Small intestine (tissue), 7 donors: Measurements from ENCODE around the gene JPT1. TPM values are rescaled to one million over a fixed set of nuclear protein-coding genes. Genes with fewer than 3 reads are reported as not detected.
A peak's percentile ranks its signal among the peaks of the same experiment; 100 is the strongest.
"Not testable (repeated sequence)": the region's sequence is repeated elsewhere in the genome, so short reads cannot be mapped to it uniquely, and the experiment has no call there.

Experiments used
- DNase-seq, 2 donors: peaks; one replicate each; pipeline versions ENCODE4 v3.0.0 to v3.0.0-alpha.2; 2013
- FAIRE-seq: peaks from 2 replicates; lab custom pipeline; 2012; peaks lifted over from hg19 to GRCh38; lab: Jason Lieb, UNC
- H3K27ac ChIP-seq, 3 donors: one replicate each; pipeline ENCODE4 v1.5.1; 2013; ENCODE audit warnings: low read length in 2 of 3, mild to moderate bottlenecking in 2 of 3, control low read depth in 1 of 3, inconsistent platforms in 1 of 3, low read depth in 1 of 3, moderate library complexity in 1 of 3
- H3K27me3 ChIP-seq, 3 donors: one replicate each; pipeline ENCODE4 v1.6.1; 2013; ENCODE audit warnings: low read length in 3 of 3, inconsistent platforms in 1 of 3; ENCODE audit not compliant: control insufficient read depth in 3 of 3, insufficient read depth in 3 of 3
- H3K36me3 ChIP-seq, 3 donors: one replicate each; pipeline ENCODE4 v1.6.1; 2013; ENCODE audit warnings: low read length in 3 of 3, inconsistent platforms in 1 of 3, low read depth in 1 of 3, mild to moderate bottlenecking in 1 of 3, moderate library complexity in 1 of 3; ENCODE audit not compliant: control insufficient read depth in 3 of 3, insufficient read depth in 2 of 3
- H3K4me1 ChIP-seq, 3 donors: one replicate each; pipeline ENCODE4 v1.6.1; 2013; ENCODE audit warnings: low read length in 2 of 3, inconsistent platforms in 1 of 3, low read depth in 1 of 3, mild to moderate bottlenecking in 1 of 3, moderate library complexity in 1 of 3; ENCODE audit not compliant: control insufficient read depth in 3 of 3, insufficient read depth in 2 of 3
- H3K4me3 ChIP-seq, 3 donors: one replicate each; pipeline ENCODE4 v1.5.1; 2013; ENCODE audit warnings: low read length in 3 of 3, control low read depth in 1 of 3, inconsistent platforms in 1 of 3, low read depth in 1 of 3, mild to moderate bottlenecking in 1 of 3, moderate library complexity in 1 of 3
- H3K9me3 ChIP-seq, 2 donors: one replicate each; pipeline ENCODE4 v1.6.1; 2013; ENCODE audit warnings: low read depth in 1 of 2, low read length in 1 of 2; ENCODE audit not compliant: control insufficient read depth in 2 of 2, insufficient read depth in 1 of 2
- WGBS, 3 donors: extraction: QIAGEN DNeasy Blood & Tissue Kit; methylation state at CpG; one replicate each; pipeline ENCODE4 v1.1.7; 2013; 5-methylcytosine and 5-hydroxymethylcytosine counted together
- polyA plus RNA-seq, 4 donors: library from polyadenylated mRNA; stranded (reverse) in 3 of 4; unstranded in 1 of 4; fragments of 200-250 nt in 3 of 4; fragments of 120-200 nt in 1 of 4; gene quantifications; one replicate each; pipeline versions ENCODE4 v1.2.1 to v1.2.3, GENCODE V29; 2013
- donor health status: healthy with polysubstance abuse.
- donor health status: control.
- donor health status: control.
- donor health status: Bipolar disorder and iron deficiency.
- donor health status: healthy.

JPT1 gene
- polyA plus RNA-seq, 4 donors = 79.0 to 758 (median 413) TPM

DNA sequence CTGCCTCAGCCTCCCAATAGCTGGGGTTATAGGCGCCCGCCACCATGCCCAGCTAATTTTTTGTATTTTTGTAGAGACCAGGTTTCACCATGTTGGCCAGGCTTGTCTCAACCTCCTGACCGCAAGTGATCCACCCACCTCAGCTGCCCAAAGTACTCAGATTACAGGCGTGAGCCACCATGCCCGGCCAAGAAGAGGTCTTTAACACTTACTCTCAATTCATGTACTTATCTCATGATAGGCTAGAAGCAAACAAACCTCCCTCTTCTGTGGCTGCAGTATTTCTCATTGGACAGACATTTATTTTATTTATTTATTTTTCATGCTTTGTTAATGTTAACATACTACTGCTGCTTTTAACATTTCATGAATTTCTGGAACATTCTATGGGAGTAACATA, 15.8 kb downstream of the JPT1 start:
- FAIRE-seq (no peak), DNase-seq (no peak)
- no peaks in the 10 kb centered on the region for H3K9me3 ChIP-seq
- no peaks in the 10 kb centered on the region for H3K27me3 ChIP-seq
- 92 to 97% (median 93%) methylated on average over 5 of the region's 5 CpGs for WGBS, 3 donors
- H3K4me3 ChIP-seq = no peak overlapping the region
- H3K36me3 ChIP-seq = peaks cover 0 to 67% (median 2%) of the 10 kb centered on the region in 3 donors
- H3K4me1 ChIP-seq = no peaks in the 10 kb centered on the region
- H3K27ac ChIP-seq = no peak overlapping the region

- H3K4me3 ChIP-seq, FAIRE-seq, H3K27me3 ChIP-seq, H3K9me3 ChIP-seq, H3K4me1 ChIP-seq, DNase-seq, H3K27ac ChIP-seq: not testable (repeated sequence)
- 95 to 96% (median 95%) methylated on average over 9 of the region's 9 CpGs for WGBS, 3 donors
- peaks cover 0 to 59% (median 2%) of the 10 kb centered on the region in 3 donors for H3K36me3 ChIP-seq
These were observed 16.6 kb downstream of the JPT1 start for GRCh38 chr17:75137762-75138161.

GRCh38 chr17:75135946-75136345, 18.4 kb downstream of the JPT1 start:
- no peak for DNase-seq
- H3K27ac ChIP-seq = no peak overlapping the region
- no peak for FAIRE-seq
- H3K4me3 ChIP-seq = no peak overlapping the region
- H3K36me3 ChIP-seq = peaks cover 0 to 48% (median 2%) of the 10 kb centered on the region in 3 donors
- H3K9me3 ChIP-seq = no peaks in the 10 kb centered on the region
- peaks cover 0 to 4% (median 0%) of the 10 kb centered on the region in 3 donors for H3K4me1 ChIP-seq
- no peaks in the 10 kb centered on the region for H3K27me3 ChIP-seq
- 92 to 95% (median 93%) methylated on average over 8 of the region's 8 CpGs for WGBS, 3 donors

DNA sequence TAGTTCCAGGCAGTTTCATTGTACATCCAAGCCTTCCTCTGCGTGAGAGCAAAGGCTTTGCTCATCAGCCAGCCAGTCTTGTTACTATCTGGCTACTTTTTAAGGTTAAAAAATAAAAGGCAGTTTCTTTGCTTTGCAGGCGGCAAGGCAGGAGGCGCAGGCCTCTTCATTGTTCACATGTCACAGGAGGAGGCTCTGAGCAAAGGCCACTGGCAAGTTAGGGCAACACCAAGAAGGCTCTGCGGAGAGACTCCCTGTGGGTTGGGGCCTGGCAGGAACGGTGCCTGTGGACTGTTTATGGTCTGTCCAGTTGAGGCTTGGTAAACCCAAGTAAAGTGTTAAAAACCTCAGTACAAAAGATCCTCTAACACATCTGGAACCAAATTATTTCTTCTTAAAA, 18.9 kb downstream of the JPT1 start:
- DNase-seq = no peak
- Histone ChIP-seq H3K9me3 (no peaks in the 10 kb centered on the region), H3K27me3 (no peaks in the 10 kb centered on the region), H3K4me3 (no peak overlapping the region), H3K27ac (no peak overlapping the region), H3K36me3 (peaks cover 0 to 46% (median 2%) of the 10 kb centered on the region in 3 donors), H3K4me1 (peaks cover 0 to 6% (median 0%) of the 10 kb centered on the region in 3 donors)
- 82 to 90% (median 88%) methylated on average over 5 of the region's 5 CpGs for WGBS, 3 donors
- FAIRE-seq = no peak

- not testable (repeated sequence) for DNase-seq, FAIRE-seq, H3K27ac ChIP-seq, H3K27me3 ChIP-seq, H3K4me3 ChIP-seq, H3K9me3 ChIP-seq
- WGBS, 3 donors = 90 to 92% (median 91%) methylated on average over 14 of the region's 14 CpGs
- Histone ChIP-seq H3K36me3 (peaks cover 0 to 52% (median 5%) of the 10 kb centered on the region in 3 donors), H3K4me1 (peaks cover 0 to 12% (median 0%) of the 10 kb centered on the region in 3 donors)
These were observed 20.5 kb downstream of the JPT1 start for GRCh38 chr17:75133607-75134347.

GRCh38 chr17:75133001-75133400, 21.3 kb downstream of the JPT1 start:
- DNase-seq (no peak), FAIRE-seq (no peak)
- H3K9me3 ChIP-seq = no peaks in the 10 kb centered on the region
- no peaks in the 10 kb centered on the region for H3K27me3 ChIP-seq
- no peak overlapping the region for H3K27ac ChIP-seq
- no peak overlapping the region for H3K4me3 ChIP-seq
- peaks cover 0 to 12% (median 0%) of the 10 kb centered on the region in 3 donors for H3K4me1 ChIP-seq
- 94 to 98% (median 95%) methylated on average over 3 of the region's 3 CpGs for WGBS, 3 donors
- peaks cover 0 to 54% (median 5%) of the 10 kb centered on the region in 3 donors for H3K36me3 ChIP-seq

- not testable (repeated sequence) for DNase-seq, FAIRE-seq, H3K9me3 ChIP-seq, H3K27me3 ChIP-seq
- H3K4me1 ChIP-seq = peaks cover 0 to 12% (median 0%) of the 10 kb centered on the region in 3 donors
- H3K4me3 ChIP-seq = peak overlapping the region; percentile 84 to 92 (median 87)
- H3K36me3 ChIP-seq = peaks cover 0 to 54% (median 5%) of the 10 kb centered on the region in 3 donors
- WGBS, 3 donors = 78 to 79% (median 78%) methylated on average over 38 to 40 of the region's 40 CpGs
- H3K27ac ChIP-seq = peak overlapping the region; percentile 75 to 88 (median 85)
These were observed 22.0 kb downstream of the JPT1 start for GRCh38 chr17:75132018-75133000.
